Prostate gland (tissue), 2 donors: ENCODE data around the gene RETREG3.

ENCODE experiments used
- CTCF ChIP-seq, 4 experiments: fragments of 200-600 bp in 2 of 4; fragments of 450-650 bp in 2 of 4; sonication (generic) in 2 of 4; IDR thresholded peaks; 1 replicate in 3 of 4; 2 replicates in 1 of 4; pipeline ENCODE4 v1.5.1; 2016 to 2019; ENCODE audit warnings: antibody characterized with exemption in 4 of 4, mild to moderate bottlenecking in 2 of 4, moderate library complexity in 2 of 4
- POLR2A ChIP-seq: fragments of 450-650 bp; IDR thresholded peaks from one replicate; pipeline ENCODE4 v1.6.1; 2016; ENCODE audit warnings: antibody characterized with exemption, mild to moderate bottlenecking
- POLR2AphosphoS5 ChIP-seq: sonication (generic); formaldehyde crosslinking; IDR thresholded peaks from one replicate; pipeline ENCODE4 v1.6.1; 2017; ENCODE audit warnings: antibody characterized with exemption

GRCh38 chr17:42623271-42623670 lies 14.1 kb upstream of the RETREG3 start:
- no peak for TF ChIP-seq CTCF (IDR thresholded peaks at IDR 0.05)
- TF ChIP-seq POLR2A: no peak
- TF ChIP-seq POLR2AphosphoS5: no peak
